DMS53 treated with DMSO at 0.1 percent for 48 hours (cell line): ENCODE results near the gene ENDOD1.
"Not testable (repeated sequence)": the region's sequence is repeated elsewhere in the genome, so short reads cannot be mapped to it uniquely, and the experiment has no call there.

Experiments
- DNase-seq: peaks from one replicate; lab custom pipeline; 2025; ENCODE audit not compliant: unreplicated experiment; lab: John Stamatoyannopoulos, UW

Gene ENDOD1

GRCh38 chr11:95102733-95103132 is 13.1 kb downstream of the ENDOD1 start:
- no peak for DNase-seq

DNA sequence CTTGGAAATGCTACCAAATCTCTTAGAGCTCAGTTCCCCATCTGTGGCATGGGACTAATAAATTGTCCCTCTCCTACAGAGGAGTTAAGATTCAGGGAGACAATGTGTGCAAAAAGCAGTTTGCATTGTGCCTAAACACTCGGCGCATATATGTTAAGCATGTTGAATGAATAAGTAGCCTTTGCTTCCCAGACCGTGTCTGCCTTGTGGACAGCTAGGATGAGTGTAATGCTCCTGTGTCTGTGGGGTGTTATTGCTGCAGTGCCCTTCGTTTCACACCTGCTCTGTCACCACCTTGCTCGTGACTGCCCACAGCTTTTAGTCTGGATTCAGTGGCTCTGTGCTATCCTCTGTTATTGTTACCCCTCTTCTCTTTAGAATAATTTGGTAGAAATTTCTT is 14.1 kb downstream of the ENDOD1 start:
- DNase-seq: no peak

GRCh38 chr11:95104121-95104830 is 14.6 kb downstream of the ENDOD1 start:
- no peak for DNase-seq

GRCh38 chr11:95104856-95105255 is 15.2 kb downstream of the ENDOD1 start:
- no peak for DNase-seq

GRCh38 chr11:95108159-95108611 is 18.5 kb downstream of the ENDOD1 start:
- DNase-seq: no peak

GRCh38 chr11:95108671-95109551 is 19.3 kb downstream of the ENDOD1 start:
- no peak for DNase-seq

DNA sequence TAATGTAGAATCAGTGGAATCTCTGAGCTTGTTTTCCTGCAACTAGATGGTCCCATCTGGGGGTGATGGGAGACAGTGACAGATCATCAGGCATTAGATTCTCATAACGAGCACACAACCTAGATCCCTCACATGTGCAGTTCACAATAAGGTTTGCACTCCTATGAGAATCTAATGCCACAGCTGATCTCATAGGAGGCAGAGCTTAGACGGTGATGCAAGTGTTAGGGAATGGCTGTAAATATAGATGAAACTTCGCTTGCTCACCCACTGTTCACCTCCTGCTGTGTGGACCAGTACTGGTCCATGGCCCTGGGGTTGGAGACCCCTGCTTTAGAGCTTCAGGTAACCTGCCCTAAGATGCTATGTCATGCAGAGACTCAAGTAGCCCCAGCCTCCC is 21.8 kb downstream of the ENDOD1 start:
- not testable (repeated sequence) for DNase-seq

DNA sequence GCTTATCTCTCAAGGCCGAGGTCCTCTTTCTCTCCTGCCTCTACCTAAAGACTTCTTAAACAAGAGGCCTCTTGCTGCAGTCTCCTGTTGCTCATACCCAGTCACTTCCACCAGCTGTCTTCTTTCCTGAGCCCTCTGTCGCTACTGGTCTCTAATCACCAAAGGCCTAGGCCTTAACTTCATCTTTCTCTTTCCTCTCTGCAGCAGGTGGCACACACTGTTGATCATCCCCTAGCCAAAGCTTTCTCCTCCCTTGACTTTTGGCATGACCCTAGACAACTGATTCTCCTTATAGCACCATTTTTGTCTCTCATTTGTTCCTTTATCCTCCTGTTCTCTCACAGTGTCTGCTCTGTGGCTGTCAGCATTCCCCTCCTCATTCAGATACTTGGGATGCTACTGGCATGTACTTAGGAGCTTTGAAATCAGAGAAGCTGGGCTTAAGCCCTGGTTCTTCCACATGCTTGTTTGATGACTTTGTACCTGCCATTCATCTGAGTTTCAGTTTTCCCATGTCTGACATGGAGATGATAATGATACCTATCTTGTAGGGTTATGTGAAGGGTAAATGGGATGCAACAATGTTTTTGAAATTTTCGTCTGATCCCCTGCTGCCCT is 22.4 kb downstream of the ENDOD1 start:
- DNase-seq: no peak

DNA sequence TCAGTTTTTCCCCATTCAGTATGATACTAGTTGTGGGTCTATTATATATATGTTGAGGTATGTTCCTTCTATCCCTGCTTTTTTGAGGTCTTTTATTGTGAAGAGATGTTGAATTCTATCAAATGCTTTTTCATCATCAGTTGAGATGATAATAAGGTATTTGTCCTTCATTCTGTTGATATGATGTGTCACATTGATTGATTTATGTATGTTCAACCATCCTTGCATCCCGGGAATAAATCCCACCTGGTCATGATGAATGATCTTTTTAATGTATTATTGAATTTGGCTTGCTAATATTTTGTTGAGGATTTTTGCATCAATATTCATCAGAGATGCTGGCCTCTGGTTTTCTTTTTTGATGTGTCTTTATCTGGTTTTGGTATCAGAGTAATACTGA is 26.0 kb downstream of the ENDOD1 start:
- no peak for DNase-seq

DNA sequence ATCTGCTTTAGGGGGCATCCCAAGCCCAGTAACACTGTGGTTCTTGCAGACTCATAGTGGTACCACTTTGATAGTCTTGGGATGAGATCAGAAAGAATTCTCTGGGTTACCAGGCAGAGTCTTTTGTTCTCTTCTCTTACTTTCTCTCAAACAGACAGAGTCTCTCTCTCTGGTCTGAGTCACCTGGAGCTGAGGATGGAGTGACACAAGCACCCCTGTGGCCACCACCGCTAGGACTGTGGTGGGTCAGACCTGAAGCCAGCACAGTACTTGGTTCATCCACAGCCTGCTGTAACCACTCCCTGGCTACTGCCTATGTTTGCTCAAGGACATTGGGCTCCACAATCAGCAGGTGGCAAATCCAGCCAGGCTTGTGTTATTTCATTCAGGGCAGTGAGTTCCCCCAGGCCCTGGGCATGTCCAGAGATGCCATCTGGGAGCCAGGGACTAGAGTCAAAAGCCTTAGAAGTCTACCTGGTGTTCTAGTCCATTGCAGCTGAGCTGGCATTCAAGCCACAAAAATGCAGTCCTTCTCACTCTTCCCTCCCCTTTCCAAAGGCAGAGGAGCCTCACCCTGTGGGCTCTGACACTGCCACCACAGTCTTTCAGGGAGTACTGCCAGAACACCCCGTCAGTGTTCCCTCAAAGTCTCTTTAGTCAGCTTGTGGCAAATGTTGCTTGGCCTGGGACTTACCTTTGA is 29.9 kb downstream of the ENDOD1 start:
- DNase-seq: no peak

DNA sequence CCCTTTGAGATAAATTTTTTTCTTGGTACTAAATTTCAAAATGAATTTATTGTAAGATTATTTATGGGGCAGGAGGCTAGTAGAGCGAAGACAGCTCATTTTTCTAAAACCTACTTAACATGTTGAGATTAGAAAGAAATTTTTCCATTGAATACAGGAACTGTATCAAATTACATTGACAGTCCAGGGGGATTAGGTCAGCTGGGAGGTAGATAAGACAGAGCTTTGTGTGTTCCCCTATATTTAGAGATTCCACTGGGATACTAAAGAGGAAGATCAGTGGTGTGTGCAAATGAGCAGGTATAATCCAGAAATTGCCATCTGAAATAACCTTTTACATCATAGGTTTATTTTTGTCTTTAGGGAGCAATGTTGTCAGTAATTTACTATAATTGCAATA is 32.1 kb downstream of the ENDOD1 start:
- DNase-seq: no peak

- DNase-seq: no peak
These were observed 33.9 kb downstream of the ENDOD1 start for GRCh38 chr11:95123556-95123955.

GRCh38 chr11:95128602-95129001 is 39.0 kb downstream of the ENDOD1 start:
- no peak for DNase-seq

DNA sequence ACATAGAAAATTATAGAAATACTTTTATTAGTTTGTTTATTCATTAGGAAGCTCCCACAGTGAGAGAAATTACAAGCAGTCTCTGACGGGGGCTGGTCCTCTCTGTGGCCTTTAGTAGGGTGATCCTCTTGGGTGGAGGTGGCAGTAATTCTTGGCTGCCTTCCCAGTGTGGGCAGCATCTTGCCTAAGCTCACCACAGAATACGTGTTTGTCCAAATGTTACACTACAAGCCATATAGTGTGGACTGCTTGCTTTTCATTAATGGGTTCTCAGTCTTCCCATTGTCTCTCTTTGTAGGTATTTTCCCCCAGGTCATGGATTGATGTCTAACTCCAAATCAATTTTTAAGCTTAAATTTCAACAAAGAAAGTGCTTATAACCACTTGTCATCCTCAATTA is 43.3 kb downstream of the ENDOD1 start:
- no peak for DNase-seq

DNA sequence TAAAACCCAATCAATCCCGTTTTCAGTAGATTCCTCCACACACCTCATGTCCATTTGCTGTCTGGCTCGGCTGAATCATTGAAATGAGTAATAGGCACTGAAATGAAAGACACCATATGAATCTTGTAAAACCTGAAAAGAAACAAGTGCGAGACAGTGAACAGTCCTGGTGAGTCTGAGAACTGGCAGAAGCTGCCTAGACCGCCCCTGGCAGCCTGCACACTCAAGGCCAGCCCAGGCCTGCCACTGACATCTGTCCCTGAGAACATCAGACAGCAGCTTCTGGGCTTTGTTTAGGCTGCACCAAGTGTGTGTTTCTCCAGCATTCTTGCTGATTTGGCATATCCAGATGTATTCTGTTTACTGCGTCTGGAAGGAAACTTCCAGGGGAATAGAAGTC is 44.8 kb downstream of the ENDOD1 start:
- DNase-seq: no peak

GRCh38 chr11:95135155-95135554 is 45.5 kb downstream of the ENDOD1 start:
- DNase-seq: no peak

GRCh38 chr11:95135880-95136279 is 46.2 kb downstream of the ENDOD1 start:
- no peak for DNase-seq

DNA sequence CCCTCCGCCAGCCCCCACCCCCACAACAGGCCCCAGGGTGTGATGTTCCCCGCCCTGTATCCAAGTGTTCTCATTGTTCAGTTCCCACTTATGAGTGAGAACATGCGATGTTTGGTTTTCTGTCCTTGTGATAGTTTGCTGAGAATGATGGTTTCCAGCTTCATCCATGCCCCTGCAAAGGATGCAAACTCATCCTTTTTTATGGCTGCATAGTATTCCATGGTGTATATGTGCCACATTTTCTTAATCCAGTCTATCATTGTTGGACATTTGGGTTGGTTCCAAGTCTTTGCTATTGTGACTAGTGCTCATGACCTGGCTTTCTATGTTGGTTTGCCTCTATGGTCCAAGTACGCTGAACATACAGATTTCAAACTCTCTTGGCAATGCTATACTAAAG is 47.1 kb downstream of the ENDOD1 start:
- not testable (repeated sequence) for DNase-seq

DNA sequence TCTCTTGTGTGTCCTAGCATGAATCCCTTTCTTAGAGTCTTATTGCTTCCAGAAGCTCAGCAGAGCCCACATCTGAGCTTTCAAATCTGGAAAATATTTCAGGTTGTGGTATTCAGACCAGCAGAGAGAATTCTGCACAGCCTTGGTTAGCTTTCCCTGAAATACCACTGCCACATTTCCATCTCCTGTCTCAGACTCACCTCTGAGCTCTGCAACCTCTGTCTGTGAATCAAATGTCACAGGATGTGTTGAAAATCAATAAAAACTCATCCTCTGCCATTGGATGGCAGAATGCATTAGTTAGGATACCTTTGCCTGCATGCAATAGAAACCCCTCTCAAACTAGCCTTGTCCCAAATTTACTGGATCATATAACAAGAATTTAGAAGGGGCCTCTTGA is 47.7 kb downstream of the ENDOD1 start:
- DNase-seq: no peak

GRCh38 chr11:95138448-95138847 is 48.8 kb downstream of the ENDOD1 start:
- no peak for DNase-seq

- no peak for DNase-seq
These were observed 50.9 kb downstream of the ENDOD1 start for GRCh38 chr11:95140397-95141033.
